ENCODE data around the gene DNM3.

DNA sequence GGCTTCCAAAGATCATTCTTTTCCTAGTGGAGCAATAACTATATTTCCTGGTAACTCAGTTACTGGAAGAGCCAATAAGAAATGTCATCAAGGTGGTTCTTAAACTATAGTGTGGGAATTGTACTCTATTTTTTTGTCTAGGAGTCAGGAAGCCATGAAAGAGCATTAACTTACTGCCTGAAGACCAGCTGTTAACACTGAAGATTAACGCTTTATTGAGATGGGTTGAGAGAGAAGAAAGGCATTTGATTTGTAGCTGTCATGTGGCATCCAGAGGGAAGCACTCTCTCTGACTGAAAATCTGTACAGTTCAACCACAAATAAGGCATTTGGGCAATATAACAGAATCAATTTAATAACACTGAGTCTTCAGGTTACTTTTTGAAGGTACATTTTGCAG lies 76.0 kb downstream of the DNM3 start:
- TF ChIP-seq RAD21 (IDR thresholded peaks at IDR 0.05; ENCODE audit: low read depth), result no peak
- no peak for TF ChIP-seq EP300 (IDR thresholded peaks at IDR 0.05; ENCODE audit: borderline replicate concordance)
- TF ChIP-seq TAF1 (IDR thresholded peaks at IDR 0.05; ENCODE audit: low read depth), result no peak
- no peak for TF ChIP-seq CEBPB (IDR thresholded peaks at IDR 0.05)
- TF ChIP-seq, protein P1, sequence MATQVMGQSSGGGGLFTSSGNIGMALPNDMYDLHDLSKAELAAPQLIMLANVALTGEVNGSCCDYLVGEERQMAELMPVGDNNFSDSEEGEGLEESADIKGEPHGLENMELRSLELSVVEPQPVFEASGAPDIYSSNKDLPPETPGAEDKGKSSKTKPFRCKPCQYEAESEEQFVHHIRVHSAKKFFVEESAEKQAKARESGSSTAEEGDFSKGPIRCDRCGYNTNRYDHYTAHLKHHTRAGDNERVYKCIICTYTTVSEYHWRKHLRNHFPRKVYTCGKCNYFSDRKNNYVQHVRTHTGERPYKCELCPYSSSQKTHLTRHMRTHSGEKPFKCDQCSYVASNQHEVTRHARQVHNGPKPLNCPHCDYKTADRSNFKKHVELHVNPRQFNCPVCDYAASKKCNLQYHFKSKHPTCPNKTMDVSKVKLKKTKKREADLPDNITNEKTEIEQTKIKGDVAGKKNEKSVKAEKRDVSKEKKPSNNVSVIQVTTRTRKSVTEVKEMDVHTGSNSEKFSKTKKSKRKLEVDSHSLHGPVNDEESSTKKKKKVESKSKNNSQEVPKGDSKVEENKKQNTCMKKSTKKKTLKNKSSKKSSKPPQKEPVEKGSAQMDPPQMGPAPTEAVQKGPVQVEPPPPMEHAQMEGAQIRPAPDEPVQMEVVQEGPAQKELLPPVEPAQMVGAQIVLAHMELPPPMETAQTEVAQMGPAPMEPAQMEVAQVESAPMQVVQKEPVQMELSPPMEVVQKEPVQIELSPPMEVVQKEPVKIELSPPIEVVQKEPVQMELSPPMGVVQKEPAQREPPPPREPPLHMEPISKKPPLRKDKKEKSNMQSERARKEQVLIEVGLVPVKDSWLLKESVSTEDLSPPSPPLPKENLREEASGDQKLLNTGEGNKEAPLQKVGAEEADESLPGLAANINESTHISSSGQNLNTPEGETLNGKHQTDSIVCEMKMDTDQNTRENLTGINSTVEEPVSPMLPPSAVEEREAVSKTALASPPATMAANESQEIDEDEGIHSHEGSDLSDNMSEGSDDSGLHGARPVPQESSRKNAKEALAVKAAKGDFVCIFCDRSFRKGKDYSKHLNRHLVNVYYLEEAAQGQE (IDR thresholded peaks at IDR 0.05; ENCODE audit: low read depth), result no peak
- TF ChIP-seq, protein P2, sequence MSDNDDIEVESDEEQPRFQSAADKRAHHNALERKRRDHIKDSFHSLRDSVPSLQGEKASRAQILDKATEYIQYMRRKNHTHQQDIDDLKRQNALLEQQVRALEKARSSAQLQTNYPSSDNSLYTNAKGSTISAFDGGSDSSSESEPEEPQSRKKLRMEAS (IDR thresholded peaks at IDR 0.05), result no peak
- TF ChIP-seq, protein P3, sequence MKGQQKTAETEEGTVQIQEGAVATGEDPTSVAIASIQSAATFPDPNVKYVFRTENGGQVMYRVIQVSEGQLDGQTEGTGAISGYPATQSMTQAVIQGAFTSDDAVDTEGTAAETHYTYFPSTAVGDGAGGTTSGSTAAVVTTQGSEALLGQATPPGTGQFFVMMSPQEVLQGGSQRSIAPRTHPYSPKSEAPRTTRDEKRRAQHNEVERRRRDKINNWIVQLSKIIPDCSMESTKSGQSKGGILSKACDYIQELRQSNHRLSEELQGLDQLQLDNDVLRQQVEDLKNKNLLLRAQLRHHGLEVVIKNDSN (IDR thresholded peaks at IDR 0.05), result no peak
